ENCODE measurements around the gene GPR62.

- TF ChIP-seq CTCF (conservative IDR thresholded peaks at IDR 0.05 in 1 of 2, IDR thresholded peaks at IDR 0.05 in 1 of 2; ENCODE audit: extremely low read depth in 1 of 2, insufficient read depth in 1 of 2, low read depth in 1 of 2, low read length in 2 of 2) (no peak), EZH2 (IDR thresholded peaks at IDR 0.05; ENCODE audit: borderline replicate concordance, low read length) (no peak)
Measured at GRCh38 chr3:52004906-52005395, 49.8 kb downstream of the GPR62 start.
